Endothelial cell of umbilical vein (primary cell): ENCODE data around the gene B3GALT5. TPM values are rescaled to one million over a fixed set of nuclear protein-coding genes. Genes with fewer than 3 reads are reported as not detected.

ENCODE experiments used
- BruUV-seq: library from RNA; stranded (reverse); fragments of 400-500 nt; replicated peaks from 2 replicates; lab custom pipeline; 2021; lab: Mats Ljungman, UMichigan
- CTCF ChIA-PET: fragments of 300-600, 350-600 bp; sonication (Branson Sonifier 250); formaldehyde crosslinking; loops from one replicate; lab custom pipeline; 2021; ENCODE audit warnings: antibody characterized with exemption, inconsistent platforms; lab: Charles Lee
- POLR2A ChIA-PET: fragments of 300-600, 350-600 bp; sonication (Branson Sonifier 250); formaldehyde crosslinking; loops from one replicate; lab custom pipeline; 2021; ENCODE audit warnings: antibody characterized with exemption, inconsistent platforms; lab: Charles Lee
- DNase-seq: peaks from one replicate; pipeline ENCODE4 v3.0.0-alpha.2; 2011; ENCODE audit warnings: low read depth, low spot score
- FAIRE-seq: peaks from 2 replicates; lab custom pipeline; 2011; peaks lifted over from hg19 to GRCh38; lab: Jason Lieb, UNC
- H2AFZ ChIP-seq: 2 replicates; pipeline ENCODE4 v1.6.0; 2012; ENCODE audit warnings: low read depth, low read length, control low read depth, inconsistent platforms
- H3K27ac ChIP-seq: 2 replicates; pipeline ENCODE4 v1.5.1; 2011; ENCODE audit warnings: low read depth, mild to moderate bottlenecking, control low read depth, low read length, moderate library complexity; ENCODE audit not compliant: insufficient read depth
- H3K27me3 ChIP-seq, 2 experiments: 2 replicates each; pipeline versions ENCODE4 v1.6.0 to v1.6.1; 2011; ENCODE audit warnings: low read length in 2 of 2, mixed read lengths in 1 of 2; ENCODE audit not compliant: control insufficient read depth in 2 of 2, insufficient read depth in 2 of 2
- H3K36me3 ChIP-seq, 2 experiments: 2 replicates in 1 of 2; 3 replicates in 1 of 2; pipeline ENCODE4 v1.5.1; 2011; ENCODE audit warnings: low read length in 2 of 2, mild to moderate bottlenecking in 1 of 2, moderate library complexity in 1 of 2; ENCODE audit not compliant: control insufficient read depth in 2 of 2, insufficient read depth in 2 of 2; ENCODE audit errors: extremely low read depth in 1 of 2
- H3K4me1 ChIP-seq: 3 replicates; pipeline ENCODE4 v1.5.1; 2011; ENCODE audit warnings: mild to moderate bottlenecking, low read length; ENCODE audit not compliant: control insufficient read depth, insufficient read depth; ENCODE audit errors: extremely low read depth
- H3K4me2 ChIP-seq: 2 replicates; pipeline ENCODE4 v1.6.1; 2011; ENCODE audit warnings: low read length, control low read depth, mixed read lengths; ENCODE audit not compliant: insufficient read depth
- H3K4me3 ChIP-seq, 3 experiments: fragments of 200-600 bp in 1 of 3; sonication (generic), shearing (Covaris generic) in 1 of 3; replicated peaks in 1 of 3; 2 replicates each; pipeline ENCODE4 v1.5.1; 2011 to 2016; ENCODE audit warnings: control low read depth in 3 of 3, low read length in 3 of 3, mild to moderate bottlenecking in 2 of 3, inconsistent platforms in 1 of 3, low read depth in 1 of 3, moderate library complexity in 1 of 3; ENCODE audit not compliant: insufficient read depth in 1 of 3
- H3K79me2 ChIP-seq: 2 replicates; pipeline ENCODE4 v1.6.0; 2012; ENCODE audit warnings: low read length, inconsistent platforms; ENCODE audit not compliant: control insufficient read depth, insufficient read depth
- H3K9ac ChIP-seq: replicated peaks from 2 replicates; pipeline ENCODE3; 2011; ENCODE audit warnings: low read length, control low read depth; ENCODE audit not compliant: insufficient read depth; ENCODE audit errors: extremely low read depth
- H3K9me1 ChIP-seq: replicated peaks from 3 replicates; pipeline ENCODE4 v1.6.0; 2011; ENCODE audit warnings: mild to moderate bottlenecking, low read length; ENCODE audit not compliant: control insufficient read depth, insufficient read depth; ENCODE audit errors: extremely low read depth
- H3K9me3 ChIP-seq: replicated peaks from 2 replicates; pipeline ENCODE4 v1.5.1; 2012; ENCODE audit warnings: low read length, inconsistent platforms; ENCODE audit not compliant: control insufficient read depth, insufficient read depth
- H4K20me1 ChIP-seq: replicated peaks from 2 replicates; pipeline ENCODE3; 2011; ENCODE audit warnings: mild to moderate bottlenecking, low read length; ENCODE audit not compliant: control insufficient read depth, insufficient read depth; ENCODE audit errors: extremely low read depth
- EZH2 ChIP-seq: IDR thresholded peaks from 2 replicates; pipeline ENCODE4 v1.6.1; 2012; ENCODE audit warnings: borderline replicate concordance, low read depth, mild to moderate bottlenecking, moderate library complexity, low read length, inconsistent platforms; ENCODE audit not compliant: severe bottlenecking
- FOS ChIP-seq: IDR thresholded peaks from 2 replicates; pipeline ENCODE4 v1.6.1; 2011; ENCODE audit warnings: mild to moderate bottlenecking, low read length, moderate library complexity, borderline replicate concordance; ENCODE audit not compliant: insufficient read depth
- GATA2 ChIP-seq: IDR thresholded peaks from 2 replicates; pipeline ENCODE4 v1.7.0; 2011; ENCODE audit warnings: low read depth, mild to moderate bottlenecking, moderate library complexity, mixed read lengths, low read length; ENCODE audit not compliant: insufficient read length, insufficient read depth
- JUN ChIP-seq: IDR thresholded peaks from 2 replicates; pipeline ENCODE4 v1.6.1; 2011; ENCODE audit warnings: borderline replicate concordance, low read depth; ENCODE audit not compliant: insufficient read length, insufficient read depth
- MYC ChIP-seq: IDR thresholded peaks from one replicate; pipeline ENCODE4 v1.6.1; 2011; ENCODE audit warnings: mild to moderate bottlenecking, low read depth, low read length
- POLR2A ChIP-seq: IDR thresholded peaks from 2 replicates; pipeline ENCODE4 v1.6.1; 2012; ENCODE audit warnings: low read depth, mild to moderate bottlenecking, control low read depth, low read length
- POLR2AphosphoS5 ChIP-seq: IDR thresholded peaks from 2 replicates; pipeline ENCODE4 v1.6.1; 2012; ENCODE audit warnings: low read depth, mild to moderate bottlenecking, control low read depth, low read length, moderate library complexity; ENCODE audit not compliant: insufficient read depth
- dilution Hi-C: fragments of 300-500 bp; cut with MboI; formaldehyde crosslinking; loops from one replicate; pipeline ENCODE4 v1.15.0; 2019; ENCODE audit warnings: low sequenced_read_pairs; ENCODE audit not compliant: extremely low pct_ligation_motif_present
- intact Hi-C: fragments of 100-400 bp; cut with micrococcal nuclease; formaldehyde crosslinking; loops from one replicate; pipeline ENCODE4 v1.10.0; 2022
- polyA plus RNA-seq, 4 experiments: library from polyadenylated mRNA; depleted of rRNA in 3 of 4; stranded (reverse) in 3 of 4; unstranded in 1 of 4; fragments of >200 nt; gene quantifications; 2 replicates each; pipeline versions ENCODE4 v1.2.1 to v1.2.3, GENCODE V29; 2011 to 2012; ENCODE audit warnings: missing spikeins in 1 of 4
- total RNA-seq: library from RNA; stranded (reverse); gene quantifications from 2 replicates; pipeline ENCODE4 v1.2.3, GENCODE V29; 2021
- TF ChIP-seq, protein P1 (sequence below): IDR thresholded peaks from 2 replicates; pipeline ENCODE4 v1.6.1; 2011; ENCODE audit not compliant: insufficient read depth, insufficient read length
- TF ChIP-seq, protein P2 (sequence below), 2 donors: IDR thresholded peaks; 1 replicate in 1 of 2; 2 replicates in 1 of 2; pipeline ENCODE4 v1.5.1; 2011; ENCODE audit warnings: low read length in 2 of 2, mild to moderate bottlenecking in 2 of 2, moderate library complexity in 2 of 2, control low read depth in 1 of 2, inconsistent platforms in 1 of 2, low read depth in 1 of 2; ENCODE audit not compliant: insufficient read depth in 1 of 2; ENCODE audit errors: extremely low read depth in 1 of 2

The B3GALT5 gene
- total and polyA plus RNA-seq, 2 donors (not counting 3 experiments of a cell fraction or from before 2014, with no cell fraction given) = 0.04 TPM; not detected in 1

DNA sequence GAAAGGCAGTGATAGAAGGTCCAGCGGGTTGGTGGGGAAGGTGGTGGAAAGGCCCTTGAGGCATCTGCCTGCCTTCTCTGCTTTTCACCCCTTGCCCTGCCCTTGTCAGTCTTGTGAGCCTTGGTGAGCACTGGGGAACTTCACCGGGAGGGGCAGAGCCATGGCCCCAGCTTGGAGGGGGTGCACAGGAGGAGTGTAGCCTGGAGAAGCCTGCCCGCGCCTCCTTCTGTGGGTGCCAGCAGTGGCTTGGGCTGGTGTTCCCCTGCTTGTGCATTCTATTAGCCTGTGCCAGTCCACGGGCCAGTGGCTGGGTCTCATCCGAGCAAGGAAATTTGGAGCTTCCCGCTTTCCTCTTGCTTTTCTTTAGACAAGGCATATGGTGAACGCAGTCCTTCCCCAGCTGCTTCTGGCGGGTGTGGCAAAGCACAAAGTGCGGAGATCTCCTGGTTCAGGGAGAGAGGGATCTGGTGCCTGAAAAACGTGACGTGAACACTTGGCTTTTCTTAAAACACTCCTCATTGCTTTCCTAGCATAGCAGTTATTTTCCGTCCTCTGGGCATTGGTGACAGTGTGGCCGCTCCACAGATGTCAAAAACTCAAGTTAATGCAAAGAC is 10.6 kb upstream of the B3GALT5 start:
- intact Hi-C loops = no loop called here
- H2AFZ ChIP-seq = no peak overlapping the region
- BruUV-seq = no TSS peak
- ChIA-PET POLR2A (no interaction called here), CTCF (no interaction called here)
- no peaks in the 10 kb centered on the region for H3K36me3 ChIP-seq
- no peak for DNase-seq
- dilution Hi-C loops = no loop called here
- H3K9me3 ChIP-seq = no peaks in the 10 kb centered on the region
- H3K9me1 ChIP-seq = no peaks in the 10 kb centered on the region
- no peak overlapping the region for H3K27ac ChIP-seq
- H3K4me3 ChIP-seq = no peak overlapping the region
- TF ChIP-seq, protein P1, sequence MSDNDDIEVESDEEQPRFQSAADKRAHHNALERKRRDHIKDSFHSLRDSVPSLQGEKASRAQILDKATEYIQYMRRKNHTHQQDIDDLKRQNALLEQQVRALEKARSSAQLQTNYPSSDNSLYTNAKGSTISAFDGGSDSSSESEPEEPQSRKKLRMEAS = no peak
- TF ChIP-seq EZH2 = no peak
- TF ChIP-seq, protein P2, sequence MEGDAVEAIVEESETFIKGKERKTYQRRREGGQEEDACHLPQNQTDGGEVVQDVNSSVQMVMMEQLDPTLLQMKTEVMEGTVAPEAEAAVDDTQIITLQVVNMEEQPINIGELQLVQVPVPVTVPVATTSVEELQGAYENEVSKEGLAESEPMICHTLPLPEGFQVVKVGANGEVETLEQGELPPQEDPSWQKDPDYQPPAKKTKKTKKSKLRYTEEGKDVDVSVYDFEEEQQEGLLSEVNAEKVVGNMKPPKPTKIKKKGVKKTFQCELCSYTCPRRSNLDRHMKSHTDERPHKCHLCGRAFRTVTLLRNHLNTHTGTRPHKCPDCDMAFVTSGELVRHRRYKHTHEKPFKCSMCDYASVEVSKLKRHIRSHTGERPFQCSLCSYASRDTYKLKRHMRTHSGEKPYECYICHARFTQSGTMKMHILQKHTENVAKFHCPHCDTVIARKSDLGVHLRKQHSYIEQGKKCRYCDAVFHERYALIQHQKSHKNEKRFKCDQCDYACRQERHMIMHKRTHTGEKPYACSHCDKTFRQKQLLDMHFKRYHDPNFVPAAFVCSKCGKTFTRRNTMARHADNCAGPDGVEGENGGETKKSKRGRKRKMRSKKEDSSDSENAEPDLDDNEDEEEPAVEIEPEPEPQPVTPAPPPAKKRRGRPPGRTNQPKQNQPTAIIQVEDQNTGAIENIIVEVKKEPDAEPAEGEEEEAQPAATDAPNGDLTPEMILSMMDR (IDR thresholded peaks at IDR 0.05; ENCODE audit: extremely low read depth in 1 of 2, insufficient read depth in 1 of 2, low read depth in 1 of 2, low read length in 2 of 2) = no peak
- H3K79me2 ChIP-seq = no peaks in the 10 kb centered on the region
- H3K27me3 ChIP-seq = no peaks in the 10 kb centered on the region
- no peak for FAIRE-seq
- H4K20me1 ChIP-seq = no peaks in the 10 kb centered on the region
- no peak overlapping the region for H3K9ac ChIP-seq
- H3K4me1 ChIP-seq = no peaks in the 10 kb centered on the region
- no peak overlapping the region for H3K4me2 ChIP-seq

GRCh38 chr21:39602793-39603192 is 9.9 kb upstream of the B3GALT5 start:
- H4K20me1 ChIP-seq = no peaks in the 10 kb centered on the region
- intact Hi-C loops = no loop called here
- no peak overlapping the region for H2AFZ ChIP-seq
- H3K4me2 ChIP-seq = no peak overlapping the region
- CTCF ChIA-PET = no interaction called here
- BruUV-seq = no TSS peak
- no peaks in the 10 kb centered on the region for H3K27me3 ChIP-seq
- no peaks in the 10 kb centered on the region for H3K9me1 ChIP-seq
- dilution Hi-C loops = no loop called here
- H3K27ac ChIP-seq = no peak overlapping the region
- no peak overlapping the region for H3K9ac ChIP-seq
- no peaks in the 10 kb centered on the region for H3K79me2 ChIP-seq
- no peak for DNase-seq
- TF ChIP-seq EZH2 (no peak), MYC (no peak), POLR2AphosphoS5 (no peak), GATA2 (no peak), POLR2A (no peak), JUN (no peak), FOS (no peak)
- TF ChIP-seq, protein P2 (IDR thresholded peaks at IDR 0.05; ENCODE audit: extremely low read depth in 1 of 2, insufficient read depth in 1 of 2, low read depth in 1 of 2, low read length in 2 of 2) = no peak
- TF ChIP-seq, protein P1 = no peak
- H3K9me3 ChIP-seq = no peaks in the 10 kb centered on the region
- H3K4me3 ChIP-seq = no peak overlapping the region
- no peaks in the 10 kb centered on the region for H3K4me1 ChIP-seq
- POLR2A ChIA-PET = no interaction called here
- FAIRE-seq = no peak
- H3K36me3 ChIP-seq = no peaks in the 10 kb centered on the region
